Limb (tissue), 2 donors: Measurements from ENCODE around the gene GAL3ST2.
"Not testable (repeated sequence)": the region's sequence is repeated elsewhere in the genome, so short reads cannot be mapped to it uniquely, and the experiment has no call there.

Experiments used
- DNase-seq, 2 donors: peaks; one replicate each; pipeline ENCODE4 v3.0.0-alpha.2; 2016; ENCODE audit errors: extremely low spot score in 2 of 2

GAL3ST2 gene

GRCh38 chr2:241819947-241820624 is 43.5 kb downstream of the GAL3ST2 start:
- not testable (repeated sequence) for DNase-seq

DNA sequence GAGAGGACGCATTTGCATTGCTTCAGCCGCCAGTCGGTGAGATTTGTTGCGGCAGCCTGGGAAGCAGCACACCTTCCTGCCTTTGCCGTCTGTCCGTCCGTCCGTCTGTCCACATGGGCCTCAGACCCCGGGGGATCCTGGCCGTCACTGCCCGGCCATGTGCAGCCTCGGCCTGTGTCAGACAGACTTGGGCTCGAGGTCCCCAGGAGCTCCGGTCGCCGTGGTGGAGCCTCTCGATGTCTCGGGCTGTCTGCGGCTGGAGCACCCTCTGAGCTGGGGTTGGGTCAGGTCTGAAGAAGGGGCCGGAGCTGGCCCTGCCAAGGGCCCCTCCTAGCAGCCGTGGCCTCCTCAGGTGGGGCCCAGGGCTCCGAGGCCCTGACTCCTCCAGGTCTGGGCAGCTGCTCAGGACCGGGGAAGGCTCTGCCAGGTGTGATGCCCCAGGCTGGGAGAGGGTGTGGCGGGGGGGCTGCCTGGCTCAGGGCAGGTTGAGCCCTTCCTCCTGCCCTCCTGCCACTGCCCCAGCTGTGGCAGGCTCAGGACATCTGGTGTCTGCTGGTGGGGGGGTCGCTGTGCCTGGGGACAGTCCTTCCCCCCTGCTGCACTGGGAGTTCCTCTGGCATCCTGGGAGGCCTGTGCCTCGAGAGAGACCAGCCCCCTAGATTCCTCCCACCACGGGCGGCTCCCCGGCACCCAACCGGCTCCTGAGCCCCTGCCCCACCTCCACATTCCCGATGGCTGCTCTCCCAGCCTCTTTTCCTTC is 44.2 kb downstream of the GAL3ST2 start:
- DNase-seq = no peak

DNA sequence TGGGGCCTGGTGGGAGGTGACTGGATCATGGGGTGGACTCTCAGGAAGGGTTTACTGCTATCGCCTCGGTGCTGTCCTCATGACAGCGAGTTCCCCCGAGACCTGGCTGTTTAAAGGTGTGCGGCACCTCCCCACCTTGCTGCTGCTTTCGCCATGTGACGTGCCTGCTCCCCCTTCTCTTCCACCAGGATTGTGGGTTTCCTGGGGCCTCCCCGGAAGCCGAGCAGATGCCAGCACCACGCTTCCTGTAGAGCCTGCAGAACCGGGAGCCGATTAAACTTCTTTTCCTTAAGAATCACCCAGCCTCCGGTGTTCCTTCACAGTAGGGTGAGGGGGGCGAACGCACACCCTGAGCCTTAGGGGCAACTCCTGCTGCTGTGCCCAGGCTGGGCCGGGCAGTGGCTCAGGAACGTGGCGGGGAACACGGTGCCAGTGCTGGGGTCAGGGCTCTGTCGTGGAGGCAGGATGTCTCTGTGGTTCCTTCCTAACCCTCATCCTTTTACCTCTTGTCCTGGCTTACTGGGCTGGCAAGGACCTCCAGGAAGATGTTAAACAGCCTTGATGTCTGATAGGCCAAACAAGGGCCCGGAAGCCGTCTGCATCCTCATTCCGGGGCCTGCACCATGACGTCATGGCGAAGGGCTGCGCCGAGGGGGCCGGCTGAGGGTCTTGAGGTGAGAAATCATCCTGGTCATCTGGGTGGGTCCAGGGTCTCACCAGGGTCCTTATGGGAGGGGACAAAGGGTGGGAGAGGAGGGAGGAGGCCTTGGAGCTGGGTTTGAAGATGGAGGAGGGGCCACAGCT is 45.0 kb downstream of the GAL3ST2 start:
- no peak for DNase-seq

DNA sequence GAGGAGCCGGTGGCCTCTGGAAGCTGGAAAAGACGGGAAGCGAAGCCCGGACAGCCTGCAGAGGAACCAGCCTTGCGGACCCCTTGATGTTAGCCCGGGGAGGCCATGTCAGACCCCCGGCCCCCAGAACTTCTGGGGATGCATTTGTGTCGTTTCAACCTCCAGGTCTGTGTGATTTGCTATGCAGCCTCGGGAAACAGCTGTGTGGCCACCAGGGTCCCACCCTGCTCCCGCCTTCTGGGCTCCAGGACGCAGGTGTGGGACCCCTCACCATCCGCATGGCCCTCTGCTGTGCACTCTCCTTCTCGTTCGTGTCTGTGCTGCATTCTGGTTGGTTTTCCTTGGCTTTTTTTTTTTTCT is 45.6 kb downstream of the GAL3ST2 start:
- DNase-seq = no peak

DNA sequence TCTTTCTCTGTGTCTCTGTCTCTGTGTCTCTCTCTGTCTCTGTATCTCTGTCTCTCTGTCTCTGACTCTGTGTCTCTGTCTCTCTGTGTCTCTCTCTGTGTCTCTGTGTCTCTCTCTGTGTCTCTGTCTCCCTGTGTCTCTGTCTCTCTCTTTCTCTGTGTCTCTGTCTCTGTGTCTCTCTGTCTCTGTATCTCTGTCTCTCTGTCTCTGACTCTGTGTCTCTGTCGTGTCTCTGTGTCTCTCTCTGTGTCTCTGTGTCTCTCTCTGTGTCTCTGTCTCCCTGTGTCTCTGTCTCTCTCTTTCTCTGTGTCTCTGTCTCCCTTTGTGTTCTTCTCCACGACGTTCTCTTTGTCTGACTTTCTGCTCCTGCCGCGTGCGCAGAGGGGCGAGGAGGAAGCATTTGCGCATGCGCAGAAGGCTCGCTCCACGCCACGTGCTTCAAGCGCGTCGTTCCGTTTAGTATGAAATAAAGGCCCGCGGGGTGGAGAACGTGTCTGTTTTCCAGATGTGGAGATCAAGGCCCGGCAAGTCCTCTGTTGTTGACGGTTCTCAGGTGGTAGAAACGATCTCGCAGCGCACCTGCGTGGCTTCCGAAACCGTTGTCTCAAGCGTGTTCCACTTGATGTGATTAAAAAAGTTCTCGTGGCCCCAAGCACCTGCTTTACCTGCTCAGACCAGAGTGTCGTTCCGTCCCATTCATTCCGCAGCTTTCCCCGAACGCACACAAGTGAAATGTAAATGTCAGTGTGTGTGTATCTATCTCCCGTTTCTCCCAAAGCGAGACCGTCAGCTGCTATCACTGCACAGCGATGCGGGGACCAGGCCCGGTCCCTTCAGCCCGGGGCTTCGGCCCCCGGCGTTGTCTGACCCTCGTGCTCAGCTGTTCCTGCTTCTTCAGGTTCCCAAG is 47.2 kb downstream of the GAL3ST2 start:
- DNase-seq = not testable (repeated sequence)

DNA sequence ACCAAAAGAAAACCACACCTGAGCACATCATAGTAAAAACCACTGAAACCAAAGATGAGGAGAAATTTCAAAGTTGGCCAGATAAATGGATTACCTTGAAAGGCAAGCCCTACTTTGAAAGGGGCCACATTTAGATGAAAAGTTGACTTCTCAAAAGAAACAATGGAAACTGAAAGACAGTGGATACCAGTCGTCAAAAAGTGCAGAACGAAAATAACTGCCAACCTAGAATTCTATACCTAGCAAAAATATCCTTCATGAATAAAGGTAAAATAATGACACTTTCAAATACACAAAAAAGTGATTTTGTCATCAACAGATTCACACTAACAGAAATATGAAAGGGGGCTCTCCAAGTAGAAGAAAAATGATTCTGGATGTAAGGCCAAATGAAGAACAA is 50.8 kb downstream of the GAL3ST2 start:
- no peak for DNase-seq

DNA sequence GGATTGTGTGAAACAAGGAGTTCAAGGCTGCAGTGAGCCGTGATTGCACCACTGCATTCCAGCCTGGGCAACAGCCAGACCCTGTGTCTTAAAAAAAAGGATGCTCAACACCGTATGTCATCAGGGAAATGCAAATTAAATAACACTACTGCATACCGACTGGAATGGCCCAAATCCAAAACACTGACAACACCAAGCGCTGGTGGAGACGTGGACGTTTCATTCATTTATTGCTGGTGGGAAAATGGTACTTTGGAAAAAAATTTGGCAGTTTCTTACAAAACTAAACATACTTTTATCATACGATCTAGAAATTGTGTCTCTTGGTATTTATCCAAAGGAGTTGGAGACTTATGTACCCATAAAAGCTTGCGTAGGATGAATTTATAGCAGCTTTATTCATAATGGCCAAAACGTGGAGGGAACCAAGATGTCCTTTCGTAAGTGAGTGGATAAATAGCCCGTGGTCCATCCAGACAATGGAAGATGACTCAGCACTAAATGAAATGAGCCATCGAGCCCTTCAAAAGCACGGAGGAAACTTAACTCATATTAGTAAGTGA is 56.6 kb downstream of the GAL3ST2 start:
- DNase-seq = no peak

DNA sequence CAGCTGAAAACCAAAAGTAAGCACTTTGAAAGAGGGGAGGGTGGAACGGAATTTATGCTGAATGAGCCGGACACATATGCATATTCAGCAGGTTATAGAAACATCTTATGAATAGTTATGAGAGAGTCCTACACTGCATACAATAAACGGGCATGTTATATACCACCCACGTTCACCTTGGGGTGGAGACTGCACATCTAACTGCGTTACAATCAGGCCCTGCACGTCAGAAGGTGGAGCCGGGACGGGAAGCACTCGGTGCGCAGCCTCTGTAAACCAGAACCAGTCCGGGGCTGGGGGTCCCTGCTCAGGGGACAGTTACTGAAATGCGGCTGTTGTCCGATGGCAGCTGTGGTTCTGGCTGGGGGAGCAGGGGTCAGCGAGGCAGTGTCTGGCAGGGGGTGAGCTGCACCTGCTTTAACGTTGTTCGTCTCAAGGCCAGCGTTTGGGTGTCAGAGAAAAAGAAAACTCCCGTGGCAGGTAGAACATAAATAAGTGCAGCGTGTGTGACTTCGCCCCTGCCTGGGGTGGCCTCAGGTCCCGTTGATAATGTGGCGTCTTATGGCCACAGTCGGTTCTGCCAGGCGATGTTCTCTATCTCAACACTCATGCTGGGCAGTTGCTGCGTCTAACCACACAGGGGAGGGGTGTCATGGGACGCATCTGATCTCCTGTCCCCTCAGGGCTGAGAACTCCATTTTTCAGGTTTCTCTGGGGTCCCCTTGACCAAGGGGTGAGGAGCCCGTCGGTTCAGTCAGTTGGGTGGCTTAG is 57.3 kb downstream of the GAL3ST2 start:
- not testable (repeated sequence) for DNase-seq

DNA sequence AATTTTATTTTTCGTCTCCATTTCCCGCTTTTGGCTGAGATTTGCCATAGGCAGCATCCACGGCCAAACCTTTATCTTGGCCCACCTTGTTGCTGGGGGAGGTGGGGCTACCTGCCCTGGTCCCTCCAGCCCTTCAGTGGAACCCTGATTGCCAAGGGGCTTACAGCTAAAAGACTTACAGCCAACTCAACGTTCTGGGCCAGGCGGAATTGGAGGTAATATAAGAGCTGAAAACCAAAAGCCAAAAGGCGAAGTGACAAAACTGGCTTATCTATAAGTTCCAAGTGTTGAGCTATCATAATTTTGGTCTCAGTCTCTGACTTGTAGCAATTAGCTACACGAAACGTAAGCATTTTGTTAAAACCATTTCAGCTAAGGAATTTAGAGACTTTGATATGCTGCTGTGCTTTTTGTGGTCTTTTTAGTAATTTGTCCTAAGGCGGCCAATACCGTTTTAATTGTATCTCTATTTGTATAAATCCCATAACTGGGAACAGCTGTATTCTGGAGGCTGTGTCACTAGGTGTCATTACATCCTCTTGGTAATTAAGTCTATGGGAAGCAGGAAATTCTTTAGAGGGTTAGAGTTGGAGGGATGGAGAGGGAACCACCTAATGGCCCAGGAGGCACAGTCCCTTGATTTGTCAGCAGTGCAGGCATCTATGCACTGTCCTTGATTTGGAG is 58.0 kb downstream of the GAL3ST2 start:
- DNase-seq = no peak

DNA sequence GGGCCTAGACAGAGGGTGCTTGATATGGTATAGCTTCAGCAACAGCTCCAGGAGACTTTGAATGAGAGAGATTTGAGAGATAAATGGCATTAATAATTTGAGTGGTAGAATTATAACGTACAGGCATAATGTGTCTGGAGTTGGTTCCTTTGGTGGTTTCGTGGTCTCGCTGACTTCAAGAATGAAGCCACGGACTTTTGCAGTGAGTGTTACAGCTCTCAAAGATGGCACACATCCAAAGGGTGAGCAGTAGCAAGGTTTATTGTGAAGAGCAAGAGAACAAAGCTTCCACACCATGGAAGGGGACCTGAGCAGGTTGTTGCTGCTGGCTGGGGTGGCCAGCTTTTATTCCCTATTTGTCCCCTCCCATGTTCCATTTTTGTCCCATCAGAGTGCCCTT is 59.0 kb downstream of the GAL3ST2 start:
- DNase-seq = no peak

- DNase-seq = no peak
Measured at GRCh38 chr2:241836292-241836691, 59.7 kb downstream of the GAL3ST2 start.

- DNase-seq = no peak
Measured at GRCh38 chr2:241837197-241837965, 60.8 kb downstream of the GAL3ST2 start.

GRCh38 chr2:241841181-241842066 is 64.8 kb downstream of the GAL3ST2 start:
- DNase-seq = no peak

DNA sequence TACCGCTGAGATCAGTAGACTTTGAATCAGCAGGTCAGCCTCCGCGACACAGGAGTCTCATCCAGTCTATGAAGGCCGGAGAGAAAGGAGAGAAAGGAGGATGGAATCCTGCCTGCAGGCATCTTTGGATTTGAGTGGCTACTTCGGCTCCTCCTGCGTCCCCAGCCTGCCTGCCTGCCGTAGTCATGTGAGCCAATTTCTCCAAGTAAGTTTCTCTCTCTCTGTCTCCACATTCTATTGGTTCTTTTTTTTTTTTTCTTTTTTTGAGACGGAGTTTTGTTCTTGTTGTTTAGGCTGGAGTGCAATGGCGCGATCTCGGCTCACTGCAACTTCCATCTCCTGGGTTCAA is 65.4 kb downstream of the GAL3ST2 start:
- no peak for DNase-seq

- no peak for DNase-seq
Measured at GRCh38 chr2:241842620-241843211, 66.1 kb downstream of the GAL3ST2 start.

- no peak for DNase-seq
Measured at GRCh38 chr2:241843321-241844065, 66.9 kb downstream of the GAL3ST2 start.
